Measurements from ENCODE around the gene NR2E1.

Gene NR2E1

DNA sequence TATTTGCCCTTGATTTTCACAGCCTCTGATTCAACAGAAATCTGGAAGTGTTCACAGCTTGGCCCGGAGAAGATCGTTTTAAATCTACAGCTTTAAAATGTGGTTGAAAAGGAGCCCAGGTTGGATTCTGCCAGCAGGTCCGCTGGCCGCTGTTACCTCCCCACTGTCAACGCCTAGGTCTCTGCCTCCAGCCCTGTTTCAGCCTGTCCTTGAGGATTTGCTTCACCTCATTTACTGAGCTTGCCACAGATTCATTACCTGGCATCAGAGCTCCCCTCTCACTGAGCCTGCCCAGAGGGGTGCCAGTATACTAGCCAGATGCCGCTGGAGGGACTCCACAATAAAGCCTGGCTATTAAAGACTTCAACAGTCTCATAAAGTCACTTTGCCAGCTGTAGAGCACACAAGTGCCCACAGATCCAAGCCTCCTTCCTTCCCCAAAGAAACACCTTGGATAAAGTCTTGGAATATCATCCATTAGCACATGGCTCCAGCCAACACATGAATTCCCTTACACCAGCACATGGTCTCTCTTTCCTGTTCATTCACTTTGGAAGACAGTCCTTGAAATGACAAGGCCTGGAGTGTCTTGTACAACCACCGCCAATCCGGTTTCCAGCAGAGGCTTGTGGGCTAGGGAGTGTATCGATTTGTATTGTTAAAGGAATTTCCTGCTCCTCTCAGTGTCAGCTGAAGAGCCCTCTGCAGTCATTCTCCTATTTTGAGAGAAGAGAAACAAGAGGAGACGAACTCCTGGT, 9.5 kb upstream of the NR2E1 start:
- no peak for DNase-seq

DNA sequence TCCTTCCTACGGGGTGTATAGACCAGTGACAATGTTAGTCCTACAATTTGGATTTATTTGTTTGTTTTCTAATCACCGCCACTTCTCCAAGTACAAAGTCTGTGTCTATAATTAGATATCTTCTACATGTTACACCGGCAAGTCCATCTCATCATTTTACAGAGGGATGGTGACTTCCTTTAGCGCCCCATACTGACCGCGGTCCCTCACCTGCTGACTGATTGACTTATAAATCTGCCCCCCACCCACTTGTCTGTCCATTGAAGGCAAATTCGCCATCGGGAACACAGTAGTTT, 8.9 kb upstream of the NR2E1 start:
- DNase-seq = no peak

- DNase-seq = no peak
Observed at GRCh38 chr6:108157234-108157980, 8.4 kb upstream of the NR2E1 start.

DNA sequence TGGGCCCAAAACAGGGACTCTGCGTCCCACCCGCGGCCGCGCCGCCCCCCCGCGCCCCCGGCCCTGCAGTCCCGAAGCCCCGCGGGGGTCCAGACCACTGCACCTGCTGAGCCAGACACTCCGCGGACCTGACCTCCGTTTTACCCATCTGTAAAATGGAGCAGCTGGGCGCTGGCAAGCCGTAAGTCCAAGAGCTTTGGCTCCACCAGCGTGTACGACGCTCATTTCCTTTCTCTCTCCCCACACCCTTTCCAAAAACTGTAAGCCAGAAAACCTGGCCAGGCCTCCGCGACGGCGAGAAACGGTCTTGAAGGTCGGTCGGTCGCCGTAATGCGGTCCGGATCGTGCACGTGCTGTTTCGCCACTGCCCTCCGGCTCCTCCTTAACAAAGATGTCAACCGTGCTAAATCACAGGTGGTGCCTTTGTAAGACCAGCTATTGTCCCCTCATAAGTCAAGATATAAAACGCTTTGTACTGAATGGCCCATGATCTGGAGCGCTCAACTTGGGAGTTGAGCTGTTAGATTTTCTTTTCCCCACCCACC, 7.8 kb upstream of the NR2E1 start:
- DNase-seq = no peak

GRCh38 chr6:108159981-108160380, 5.8 kb upstream of the NR2E1 start:
- DNase-seq = no peak

DNA sequence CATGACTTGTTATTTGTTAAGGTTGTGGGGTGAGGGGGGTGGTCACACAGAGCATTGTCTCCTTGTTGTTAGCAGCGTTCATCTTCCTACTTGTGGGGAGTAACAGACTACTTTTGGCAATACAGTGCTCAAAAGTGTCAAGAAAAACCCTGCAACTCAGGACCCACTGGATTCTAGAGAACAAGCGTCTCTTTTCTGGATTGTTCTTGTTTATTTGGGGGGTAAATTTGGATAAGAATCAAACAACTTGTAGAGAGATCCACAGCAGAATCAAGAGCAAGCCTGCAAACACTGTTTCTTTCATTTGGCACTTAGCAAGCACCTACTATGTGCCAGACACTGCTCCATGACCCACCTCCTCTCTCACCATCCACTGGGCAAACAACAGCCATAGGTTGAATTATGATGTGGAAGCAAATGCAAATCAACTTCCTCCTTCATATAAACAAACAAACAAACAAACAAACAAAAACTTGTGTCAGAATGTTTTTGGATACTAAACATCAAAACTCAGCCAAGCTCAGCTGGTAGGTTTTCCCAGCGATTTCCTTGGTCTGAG, 4.0 kb upstream of the NR2E1 start:
- no peak for DNase-seq

DNA sequence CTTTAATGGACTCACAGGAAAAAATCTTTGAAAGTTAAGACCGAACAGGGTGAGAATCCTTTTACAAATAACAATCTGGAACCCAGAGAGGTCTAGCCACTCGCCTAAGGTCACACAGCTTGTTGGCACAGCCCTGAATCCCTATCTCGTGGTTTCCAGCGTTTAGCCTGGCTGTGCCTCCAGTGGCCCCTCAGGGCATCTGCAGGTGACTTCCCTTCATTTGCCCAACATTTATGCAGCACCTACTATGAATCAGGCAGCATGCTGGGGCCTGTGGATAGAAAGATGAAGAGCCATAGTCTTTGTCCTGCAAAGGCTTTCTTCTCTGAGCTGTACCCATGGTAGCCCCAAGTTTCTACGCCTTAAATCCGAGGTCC, 2.6 kb upstream of the NR2E1 start:
- DNase-seq = no peak

GRCh38 chr6:108163644-108164542, 1.9 kb upstream of the NR2E1 start:
- DNase-seq = no peak

GRCh38 chr6:108164543-108164814, 1.3 kb upstream of the NR2E1 start:
- DNase-seq = no peak

DNA sequence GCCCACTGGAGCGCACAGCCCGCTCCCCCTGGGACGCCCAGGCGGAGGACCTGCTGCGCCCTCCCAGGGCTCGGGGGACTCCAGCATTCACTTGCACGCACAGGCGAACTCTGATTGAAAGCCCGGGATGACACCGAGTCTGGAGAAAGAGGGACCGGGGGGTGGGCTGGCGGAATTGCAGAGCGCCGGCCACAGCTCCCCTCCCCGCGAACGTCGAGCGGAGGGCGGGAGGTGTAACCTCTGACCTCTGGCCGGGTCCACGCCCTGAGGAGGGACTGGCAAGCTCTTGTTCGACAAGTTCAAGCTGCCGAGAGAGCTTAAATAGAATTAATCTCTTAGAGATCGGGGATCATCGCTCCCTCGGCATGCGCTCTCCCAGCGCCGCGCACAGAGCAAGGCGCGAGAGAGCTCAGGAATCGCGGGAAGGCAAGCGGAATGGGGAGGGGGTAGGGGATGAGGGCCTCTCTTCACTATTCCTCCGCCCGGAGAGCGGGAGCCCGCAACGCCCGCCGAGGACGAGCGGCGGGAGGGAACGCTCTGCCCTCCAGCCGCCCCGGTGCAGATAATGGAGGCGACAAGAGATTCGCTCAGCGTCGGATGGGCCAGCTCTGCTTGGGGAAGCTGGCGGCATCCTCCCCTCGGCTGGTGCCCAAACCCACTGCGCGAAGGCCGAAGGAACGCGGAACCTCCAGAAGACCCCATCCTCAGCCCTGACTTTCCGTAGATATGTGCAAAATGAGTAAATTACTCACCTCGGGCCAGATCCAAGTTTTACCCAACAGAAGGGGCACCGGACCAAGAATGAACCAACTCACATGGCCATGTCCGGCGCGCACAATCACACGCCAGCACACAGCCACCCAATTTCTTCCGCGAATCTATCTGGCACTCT, 761 bp upstream of the NR2E1 start:
- DNase-seq = no peak

DNA sequence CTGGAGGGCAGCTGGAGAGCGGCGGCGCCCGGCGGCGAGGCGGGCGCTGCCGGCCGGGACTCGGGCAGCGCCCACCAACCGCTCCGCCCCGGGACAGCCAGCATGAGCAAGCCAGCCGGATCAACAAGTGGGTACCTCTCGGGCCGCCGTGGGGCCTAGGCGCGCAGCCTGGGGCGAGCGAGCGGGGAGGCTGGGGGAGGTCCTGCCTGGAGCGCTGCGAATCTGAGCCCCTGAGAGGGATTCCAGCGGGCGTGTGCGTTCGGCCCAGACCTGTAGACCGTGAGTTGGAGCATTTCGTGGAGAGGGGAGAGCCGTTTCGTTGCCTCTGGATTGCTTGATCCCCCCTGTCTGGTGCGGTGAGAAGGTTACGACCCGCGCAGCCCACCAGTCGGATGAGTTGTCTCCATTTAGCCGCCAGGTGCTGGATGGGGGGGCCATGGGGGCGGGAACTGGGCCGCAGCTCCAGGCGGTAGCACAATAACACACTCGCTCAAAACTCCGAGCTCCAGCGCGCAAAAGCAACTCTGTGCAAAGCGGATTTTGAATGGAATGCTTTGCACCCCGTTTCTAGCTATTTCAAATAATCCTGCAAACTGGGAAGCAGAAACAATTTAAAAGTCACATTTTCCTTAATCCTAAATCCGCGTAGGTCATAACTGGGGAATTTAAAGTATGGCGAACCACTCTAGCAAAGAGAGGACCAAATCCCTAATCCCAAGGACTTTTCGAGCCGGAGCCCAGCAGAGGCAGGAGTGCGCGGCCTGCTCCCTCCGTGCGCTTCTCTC, 1.0 kb downstream of the NR2E1 start:
- DNase-seq = no peak

DNA sequence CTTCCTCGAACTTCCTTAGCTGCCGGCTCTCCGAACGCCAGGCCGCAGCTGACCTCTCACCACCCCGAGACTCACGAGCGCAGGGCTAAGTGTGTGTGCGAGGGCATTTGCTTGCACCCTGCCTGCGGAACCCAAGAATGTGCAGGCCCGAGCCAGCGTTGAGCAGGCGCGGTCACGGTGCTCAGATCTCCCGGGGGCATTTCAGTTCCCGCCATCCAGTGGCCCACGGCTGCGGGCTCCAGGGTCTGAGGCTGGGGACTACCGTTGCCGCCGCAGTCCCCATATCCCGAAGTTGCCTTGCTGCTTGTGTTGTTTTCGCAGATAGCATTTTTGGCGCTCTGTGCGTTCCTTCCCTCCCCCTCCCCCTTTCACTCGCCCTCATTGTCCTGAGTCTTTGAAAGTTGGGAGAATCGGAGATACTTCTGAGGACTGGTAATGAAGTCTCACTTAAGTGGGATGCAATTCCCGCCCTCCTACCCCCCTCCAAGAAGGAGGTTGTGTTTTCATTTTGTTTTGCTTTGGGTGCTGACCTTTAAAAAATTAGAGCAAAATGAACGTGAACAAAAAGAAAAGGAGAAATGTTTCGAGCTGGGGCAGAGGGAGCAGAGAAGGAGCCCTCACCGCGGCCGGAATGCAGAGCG, 1.7 kb downstream of the NR2E1 start:
- no peak for DNase-seq

- no peak for DNase-seq
Observed at GRCh38 chr6:108168090-108168463, 2.3 kb downstream of the NR2E1 start.

DNA sequence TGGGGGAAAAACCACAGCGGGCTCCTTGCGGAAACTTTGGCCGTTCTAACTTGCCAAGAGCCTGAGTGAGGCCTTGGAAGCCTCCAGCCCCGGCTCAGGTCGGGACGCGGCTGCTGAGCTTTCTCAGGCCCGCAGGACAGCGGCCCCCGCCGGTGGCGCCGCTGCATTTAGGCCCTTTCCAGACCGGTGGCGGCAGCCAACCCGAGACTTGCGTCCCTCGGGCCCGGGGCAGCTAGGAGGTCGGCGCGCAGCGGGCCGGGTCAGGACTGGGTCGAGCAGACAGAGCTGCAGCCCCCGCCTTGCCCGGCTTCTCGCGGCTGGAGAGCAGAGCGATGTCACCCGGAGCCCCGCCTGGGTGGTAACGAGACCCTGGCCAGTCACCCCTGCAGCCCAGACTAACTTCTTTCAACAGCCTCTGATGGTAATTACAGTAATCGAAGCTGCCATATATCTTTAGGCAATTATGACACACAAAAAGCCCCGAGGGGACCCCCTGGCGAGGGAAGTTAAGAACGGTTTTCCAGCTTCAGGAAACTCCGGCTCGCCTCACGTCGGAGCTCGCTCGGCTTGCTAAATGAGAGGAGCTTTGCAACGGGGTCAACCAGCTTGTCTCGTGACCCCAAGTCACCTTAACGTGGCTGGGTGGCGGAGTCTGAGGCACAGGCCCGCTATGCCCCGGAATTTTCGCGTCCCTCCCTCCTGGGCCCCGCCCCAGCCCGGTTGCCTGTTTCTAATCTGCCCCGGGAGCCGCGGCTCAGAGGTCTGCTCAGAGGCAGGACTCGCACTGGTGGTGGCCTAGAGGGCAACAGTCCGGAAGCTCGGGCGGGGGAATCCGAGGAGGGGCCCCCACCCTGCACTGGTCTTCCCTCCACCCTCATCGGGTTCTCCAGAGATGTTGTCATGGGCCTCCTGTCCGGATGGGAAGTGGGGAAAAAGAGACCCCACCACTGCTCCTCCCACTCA, 3.0 kb downstream of the NR2E1 start:
- no peak for DNase-seq

DNA sequence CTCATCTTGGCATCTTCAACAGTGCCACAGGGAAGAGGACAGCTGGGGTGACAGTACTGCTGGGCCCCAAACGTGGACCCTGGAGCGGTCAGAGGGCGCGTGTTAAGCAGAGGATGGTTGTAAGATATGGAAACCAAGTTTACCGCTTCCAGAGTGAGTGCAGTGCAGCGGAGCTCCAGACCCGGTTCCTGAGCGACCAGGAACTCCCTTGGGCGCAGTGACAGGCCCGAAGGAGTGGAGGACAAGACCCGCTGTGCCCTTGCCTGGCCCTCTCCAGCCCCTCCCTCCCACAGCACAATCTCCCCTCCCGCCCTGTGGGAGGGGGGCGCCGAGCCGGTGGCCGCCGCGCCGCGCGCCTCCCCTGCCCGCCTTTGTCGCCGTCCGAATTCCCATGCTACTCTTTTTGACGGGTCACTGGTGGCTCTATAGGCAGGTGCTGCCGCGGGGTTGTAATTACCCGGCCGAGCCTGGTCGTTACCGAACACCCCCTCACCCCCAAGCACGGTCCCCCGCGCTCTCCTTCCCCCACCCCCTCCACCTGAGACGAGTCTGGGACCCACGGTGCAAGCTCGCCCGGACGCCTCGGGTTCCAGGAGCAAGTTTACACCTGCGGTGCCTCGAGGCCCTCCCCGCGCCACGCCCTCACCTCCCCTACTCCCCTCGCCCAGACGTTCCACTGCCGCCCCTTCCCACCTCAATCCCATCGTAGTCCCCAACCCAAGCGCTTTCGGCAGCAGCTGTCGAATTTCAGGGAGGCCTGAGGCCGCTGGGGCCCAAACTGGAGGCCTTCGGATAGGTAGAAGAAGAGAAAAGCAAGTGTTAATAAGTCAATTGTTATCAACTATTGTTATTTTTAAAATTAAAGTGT, 3.9 kb downstream of the NR2E1 start:
- DNase-seq = no peak

- DNase-seq = no peak
Observed at GRCh38 chr6:108170332-108171290, 4.8 kb downstream of the NR2E1 start.

GRCh38 chr6:108171291-108171917, 5.6 kb downstream of the NR2E1 start:
- no peak for DNase-seq

Measured in CD4-positive, alpha-beta T cell treated with Interleukin-17A for 1 hour (primary cell).